Heart right ventricle (tissue), 16 donors: ENCODE results near the gene SYDE2. TPM values are rescaled to one million over a fixed set of nuclear protein-coding genes. Genes with fewer than 3 reads are reported as not detected.
A peak's percentile ranks its signal among the peaks of the same experiment; 100 is the strongest.

ENCODE experiments used
- ATAC-seq, 8 donors: fragments of 200-7000 bp; cut with Tn5 transposase; one replicate each; pipeline ENCODE4 v1.9.1; 2020; ENCODE audit warnings: mild to moderate bottlenecking in 8 of 8, moderate library complexity in 8 of 8, moderate number of reproducible peaks in 1 of 8
- DNase-seq, 2 donors: peaks; one replicate each; pipeline ENCODE4 v3.0.0-alpha.2; 2020
- H3K27ac ChIP-seq, 10 donors: fragments of 200-600 bp; sonication (generic) in 2 of 10; one replicate each; pipeline versions ENCODE4 v1.5.0 to v1.8.0; 2020 to 2022; ENCODE audit warnings: mild to moderate bottlenecking in 3 of 10
- H3K27me3 ChIP-seq, 7 donors: fragments of 200-600 bp; one replicate each; pipeline ENCODE4 v1.8.0; 2021 to 2022; ENCODE audit warnings: mild to moderate bottlenecking in 2 of 7
- H3K36me3 ChIP-seq, 9 donors: fragments of 200-600 bp; sonication (generic) in 1 of 9; one replicate each; pipeline versions ENCODE4 v1.5.0 to v1.8.0; 2020 to 2022; ENCODE audit warnings: mild to moderate bottlenecking in 2 of 9
- H3K4me1 ChIP-seq, 9 donors: fragments of 200-600 bp; sonication (generic) in 1 of 9; one replicate each; pipeline versions ENCODE4 v1.5.0 to v1.8.0; 2020 to 2022; ENCODE audit warnings: mild to moderate bottlenecking in 4 of 9
- H3K4me3 ChIP-seq, 10 donors: fragments of 200-600 bp; sonication (generic) in 2 of 10; one replicate each; pipeline versions ENCODE4 v1.5.0 to v1.8.0; 2020 to 2022; ENCODE audit warnings: mild to moderate bottlenecking in 7 of 10, moderate library complexity in 2 of 10
- H3K9me3 ChIP-seq, 11 donors: fragments of 200-600 bp in 10 of 11; sonication (generic) in 2 of 11; one replicate each; pipeline versions ENCODE4 v1.5.0 to v1.8.0; 2013 to 2022; ENCODE audit warnings: mild to moderate bottlenecking in 2 of 11, control low read depth in 1 of 11, moderate library complexity in 1 of 11
- CTCF ChIP-seq, 9 donors: fragments of 200-600 bp; sonication (generic) in 2 of 9; IDR thresholded peaks; one replicate each; pipeline versions ENCODE4 v1.5.0 to v1.8.0; 2021 to 2022; ENCODE audit warnings: antibody characterized with exemption in 9 of 9, mild to moderate bottlenecking in 5 of 9, moderate library complexity in 1 of 9
- WGBS, 2 donors: extraction: QIAGEN DNeasy Blood & Tissue Kit; methylation state at CpG; one replicate each; pipeline ENCODE4 v1.1.7; 2013; ENCODE audit warnings: inconsistent platforms in 1 of 2; 5-methylcytosine and 5-hydroxymethylcytosine counted together
- intact Hi-C, 10 donors: fragments of 100-400 bp; cut with DNase I; formaldehyde crosslinking; loops; one replicate each; pipeline versions ENCODE4 v1.11.1 to v1.14.2; 2022
- polyA plus RNA-seq, 2 donors: library from polyadenylated mRNA; stranded (reverse); fragments of 200-250 nt; gene quantifications; one replicate each; pipeline ENCODE4 v1.2.3, GENCODE V29; 2013
- total RNA-seq, 10 donors: library from RNA; stranded (reverse); fragmentation: NEBNext Ultra II Directional in 3 of 10; extraction: Animal tissue kit (Norgen Biotek cat#: 25700) in 3 of 10; gene quantifications; one replicate each; pipeline versions ENCODE4 v1.2.1 to v1.2.4, GENCODE V29; 2021 to 2023
- donor health status: Arrhythmogenic right ventricular cardiomyopathy.
- donor health status: ischemic (EF 13 %, LVEDD 7.1; RV severe dilation, severe dysfunction).
- donor health status: healthy with polysubstance abuse.
- donor health status: DM: no; HTN: yes; CAD: no.
- donor health status: DM: no; HTN: no; CAD: no.
- donor health status: ischemic (EF 25% LVEDD 6.9; RV normal size, moderate dysfunction).
- donor health status: ischemic (EF 25% LVEDD 5.7; RV mildly dilated, moderate dysfunction).
- donor health status: healthy.
- donor health status: DM: yes; HTN: yes; CAD: no.
- donor health status: Ischemic cardiomyopathy.
- donor health status: ischemic (EF 35%, LVEDD 5.7; RV mildly dilated, moderate dysfunction).
- donor health status: nonischemic (EF 11% LVEDD 7.7; RV severe dilation, severe dysfunction).
- donor health status: DM: yes; HTN: yes; CAD: no.
- donor health status: PGD.
- donor health status: ischemic (EF 29% LVEDD 5.4; RV normal size, mild dysfunction).
- donor health status: nonischemic (EF 23%, LVEDD 6.1; RV moderate dilation, normal function).

SYDE2 gene
- total and polyA plus RNA-seq, 12 donors = 1.1 to 24.7 (median 20.9) TPM

GRCh38 chr1:85202092-85202863 lies 1.5 kb upstream of the SYDE2 start:
- Histone ChIP-seq H3K9me3 (no peaks in the 10 kb centered on the region), H3K27me3 (peaks cover 0 to 79% (median 24%) of the 10 kb centered on the region in 7 donors), H3K4me3 (peak overlapping the region; percentile 47 to 85 (median 74)), H3K36me3 (no peaks in the 10 kb centered on the region), H3K4me1 (peaks cover 0 to 18% (median 8%) of the 10 kb centered on the region in 9 donors), H3K27ac (peak overlapping the region; percentile 79 to 96 (median 95))
- 11 to 14% methylated on average over 14 of the region's 14 CpGs for WGBS, 2 donors
- DNase-seq (no peak), ATAC-seq (peak in 2 of 8 donors; percentile 1)
- intact Hi-C loops = loop anchor here in 1 of 10 donors (5.0 kb wide), 1 partner anchor 65 kb away; no protein-coding TSS in a partner anchor
- TF ChIP-seq CTCF (IDR thresholded peaks at IDR 0.05) = no peak

- intact Hi-C loops = loop anchor here in 2 of 10 donors (2.0 to 5.0 kb wide), 2 partner anchors 23 to 64 kb away; no protein-coding TSS in a partner anchor
- peak in 2 of 9 donors; percentile 9 to 17 for TF ChIP-seq CTCF (IDR thresholded peaks at IDR 0.05)
- WGBS, 2 donors = 0 to 1% methylated on average over 66 to 81 of the region's 81 CpGs
Observed at GRCh38 chr1:85201340-85202091, 700 bp upstream of the SYDE2 start.

DNA sequence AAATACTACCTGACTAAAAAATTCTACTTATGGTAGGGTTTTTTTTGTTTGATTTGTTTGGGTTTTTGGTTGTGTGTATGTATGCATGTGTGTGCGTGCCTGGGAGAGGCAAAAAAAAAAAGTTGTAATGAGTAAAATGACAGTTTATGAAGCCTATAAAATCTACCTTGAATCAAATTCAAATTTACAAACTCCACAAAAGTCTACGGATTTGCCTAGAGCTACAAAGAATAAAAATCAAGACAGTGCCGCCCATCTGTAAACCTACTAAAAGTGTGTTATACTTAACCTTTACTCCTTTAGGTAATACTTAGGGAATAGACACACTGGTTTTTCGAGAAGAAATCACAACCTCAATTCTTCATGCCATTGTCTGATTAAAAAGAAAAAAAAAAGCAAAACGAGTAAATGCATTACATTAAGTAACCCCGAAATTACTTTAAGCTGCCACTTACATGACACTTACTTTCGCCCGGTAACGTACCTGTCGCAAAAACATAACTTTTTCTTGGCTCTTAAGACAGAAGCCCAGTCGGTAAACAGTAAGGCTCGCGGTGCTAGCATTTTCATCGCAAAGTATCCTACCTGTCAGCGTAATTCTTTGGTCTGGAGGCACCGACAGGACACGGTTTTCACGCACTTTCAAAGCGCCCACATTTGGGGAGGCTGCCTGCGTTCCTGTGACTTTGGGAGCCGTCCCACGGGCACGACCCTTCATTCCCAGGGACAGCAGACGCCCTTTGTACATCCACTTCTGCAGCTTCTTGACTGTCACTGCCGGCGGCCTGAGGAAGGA lies 951 bp downstream of the SYDE2 start:
- no peak for TF ChIP-seq CTCF (IDR thresholded peaks at IDR 0.05)
- Histone ChIP-seq H3K4me3 (peak overlapping the region; percentile 47 to 85 (median 74)), H3K27me3 (peaks cover 0 to 68% (median 24%) of the 10 kb centered on the region in 7 donors), H3K9me3 (no peaks in the 10 kb centered on the region), H3K36me3 (no peaks in the 10 kb centered on the region), H3K27ac (peak overlapping the region in 9 of 10 donors; percentile 88 to 96 (median 95)), H3K4me1 (peaks cover 0 to 29% (median 13%) of the 10 kb centered on the region in 9 donors)
- DNase-seq (no peak), ATAC-seq (no peak)
- WGBS, 2 donors = 11 to 14% methylated on average over 26 of the region's 26 CpGs
- intact Hi-C loops = loop anchor here in 2 of 10 donors (2.0 to 5.0 kb wide), 2 partner anchors 25 to 63 kb away; no protein-coding TSS in a partner anchor

More at GRCh38 chr1:85201340-85202091, 700 bp upstream of the SYDE2 start:
- H3K4me3 ChIP-seq = peak overlapping the region; percentile 47 to 85 (median 74)
- peak; percentile 83 to 91 (median 88) for ATAC-seq
- H3K4me1 ChIP-seq = peaks cover 0 to 18% (median 8%) of the 10 kb centered on the region in 9 donors
- H3K27me3 ChIP-seq = peaks cover 0 to 79% (median 24%) of the 10 kb centered on the region in 7 donors
- DNase-seq = peak; percentile 57 to 68
- H3K9me3 ChIP-seq = no peaks in the 10 kb centered on the region
- H3K27ac ChIP-seq = peak overlapping the region; percentile 79 to 96 (median 95)
- no peaks in the 10 kb centered on the region for H3K36me3 ChIP-seq
